HG02870 (cell line): ENCODE measurements around the gene ATP6V1E1.

ENCODE experiments used
- ATAC-seq: cut with Tn5 transposase; IDR thresholded peaks from one replicate; pipeline ENCODE4 v1.9.1; 2021; ENCODE audit warnings: mild to moderate bottlenecking, moderate library complexity; ENCODE audit not compliant: unreplicated experiment

ATP6V1E1 gene

GRCh38 chr22:17548756-17549035, 79.9 kb downstream of the ATP6V1E1 start:
- no peak for ATAC-seq

DNA sequence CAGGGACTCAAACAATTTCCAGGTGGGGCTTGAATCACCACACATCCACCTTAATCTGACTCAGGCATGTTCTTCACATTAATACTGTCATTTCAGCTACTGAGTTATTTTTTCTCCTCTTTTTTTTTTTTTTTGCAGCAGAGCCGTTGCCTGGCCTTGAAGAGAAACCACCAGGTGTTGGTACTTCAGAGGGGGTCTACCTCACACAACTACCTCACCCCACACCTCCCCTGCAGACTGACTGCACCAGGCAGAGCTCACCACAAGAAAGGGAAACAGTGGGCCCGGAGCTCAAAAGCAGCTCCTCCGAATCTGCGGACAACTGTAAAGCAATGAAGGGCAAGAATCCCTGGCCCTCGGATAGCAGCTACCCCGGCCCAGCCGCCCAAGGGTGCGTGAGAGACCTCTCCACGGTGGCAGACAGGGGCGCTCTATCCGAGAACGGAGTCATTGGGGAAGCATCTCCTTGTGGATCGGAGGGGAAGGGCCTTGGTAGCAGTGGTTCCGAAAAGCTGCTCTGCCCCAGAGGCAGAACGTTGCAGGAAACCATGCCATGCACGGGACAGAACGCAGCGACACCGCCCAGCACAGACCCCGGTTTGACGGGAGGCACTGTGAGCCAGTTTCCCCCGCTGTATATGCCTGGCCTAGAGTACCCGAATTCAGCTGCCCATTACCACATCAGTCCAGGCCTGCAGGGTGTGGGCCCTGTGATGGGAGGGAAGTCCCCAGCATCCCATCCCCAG, 80.4 kb downstream of the ATP6V1E1 start:
- no peak for ATAC-seq

DNA sequence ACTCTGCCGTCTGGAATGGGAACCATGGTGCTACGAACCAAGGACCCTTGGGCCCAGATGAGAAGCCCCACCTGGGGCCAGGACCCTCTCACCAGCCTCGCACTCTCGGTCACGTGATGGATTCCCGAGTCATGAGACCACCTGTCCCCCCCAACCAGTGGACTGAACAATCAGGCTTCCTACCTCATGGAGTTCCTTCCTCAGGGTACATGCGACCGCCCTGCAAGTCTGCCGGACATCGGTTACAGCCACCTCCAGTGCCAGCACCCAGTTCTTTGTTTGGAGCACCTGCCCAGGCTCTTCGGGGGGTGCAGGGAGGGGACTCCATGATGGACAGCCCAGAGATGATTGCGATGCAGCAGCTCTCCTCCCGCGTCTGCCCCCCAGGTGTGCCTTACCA, 86.1 kb downstream of the ATP6V1E1 start:
- ATAC-seq = no peak
